Measurements from ENCODE around the gene PID1. TPM values are rescaled to one million over a fixed set of nuclear protein-coding genes. Genes with fewer than 3 reads are reported as not detected.

PID1 gene
- total RNA-seq = 32.8 TPM

GRCh38 chr2:229270551-229271410 is at the start of gene PID1:
TSS of gene PID1 (minus strand) at chr2:229271287. CDS start at chr2:229271043, 244 bp downstream.

Small RNA genes within 50 kb of the gene (small RNA-seq; reads per million reads assigned to genes)
- not detected for gene RN7SKP283
